Vagina (tissue), 2 donors: ENCODE results near the gene PLXNA1. TPM values are rescaled to one million over a fixed set of nuclear protein-coding genes. Genes with fewer than 3 reads are reported as not detected.

Experiments
- DNase-seq, 2 donors: peaks; one replicate each; pipeline ENCODE4 v3.0.0-alpha.2; 2017; ENCODE audit errors: extremely low spot score in 2 of 2
- H3K27ac ChIP-seq: fragments of 200-600 bp; sonication (generic); one replicate; pipeline ENCODE4 v1.5.1; 2019
- H3K27me3 ChIP-seq: fragments of 200-600 bp; sonication (generic); one replicate; pipeline ENCODE4 v1.5.1; 2019
- H3K36me3 ChIP-seq, 2 donors: fragments of 200-600 bp; sonication (generic); one replicate each; pipeline ENCODE4 v1.5.1; 2017 to 2019
- H3K4me1 ChIP-seq: fragments of 200-600 bp; sonication (generic); one replicate; pipeline ENCODE4 v1.5.1; 2019
- H3K4me3 ChIP-seq, 2 donors: fragments of 200-600 bp; sonication (generic); 1 replicate in 1 of 2; 2 replicates in 1 of 2; pipeline ENCODE4 v1.5.1; 2016 to 2019
- H3K9me3 ChIP-seq: fragments of 200-600 bp; sonication (generic); one replicate; pipeline ENCODE4 v1.5.1; 2019
- POLR2A ChIP-seq, 2 donors: fragments of 450-650 bp; IDR thresholded peaks; one replicate each; pipeline ENCODE4 v1.6.1; 2017; ENCODE audit warnings: antibody characterized with exemption in 2 of 2, mild to moderate bottlenecking in 2 of 2, moderate library complexity in 2 of 2
- POLR2AphosphoS5 ChIP-seq, 2 donors: sonication (generic); formaldehyde crosslinking; IDR thresholded peaks; one replicate each; pipeline ENCODE4 v1.9.0; 2017; ENCODE audit warnings: antibody characterized with exemption in 2 of 2, mild to moderate bottlenecking in 2 of 2, low read depth in 1 of 2; ENCODE audit not compliant: insufficient read depth in 1 of 2
- intact Hi-C: fragments of 100-400 bp; cut with DNase I; formaldehyde crosslinking; loops from one replicate; pipeline ENCODE4 v1.15.1; 2023
- total RNA-seq: library from RNA; depleted of rRNA; stranded (reverse); fragments of >200 nt; gene quantifications from one replicate; pipeline ENCODE4 v1.2.3, GENCODE V29; 2016
- TF ChIP-seq, protein P1 (sequence below), 3 experiments: fragments of 450-650 bp in 2 of 3; fragments of 200-600 bp in 1 of 3; sonication (generic) in 1 of 3; IDR thresholded peaks; one replicate each; pipeline ENCODE4 v1.5.1; 2017 to 2019; ENCODE audit warnings: antibody characterized with exemption in 3 of 3, mild to moderate bottlenecking in 2 of 3, moderate library complexity in 2 of 3

The PLXNA1 gene
- total RNA-seq = 31.4 TPM

DNA sequence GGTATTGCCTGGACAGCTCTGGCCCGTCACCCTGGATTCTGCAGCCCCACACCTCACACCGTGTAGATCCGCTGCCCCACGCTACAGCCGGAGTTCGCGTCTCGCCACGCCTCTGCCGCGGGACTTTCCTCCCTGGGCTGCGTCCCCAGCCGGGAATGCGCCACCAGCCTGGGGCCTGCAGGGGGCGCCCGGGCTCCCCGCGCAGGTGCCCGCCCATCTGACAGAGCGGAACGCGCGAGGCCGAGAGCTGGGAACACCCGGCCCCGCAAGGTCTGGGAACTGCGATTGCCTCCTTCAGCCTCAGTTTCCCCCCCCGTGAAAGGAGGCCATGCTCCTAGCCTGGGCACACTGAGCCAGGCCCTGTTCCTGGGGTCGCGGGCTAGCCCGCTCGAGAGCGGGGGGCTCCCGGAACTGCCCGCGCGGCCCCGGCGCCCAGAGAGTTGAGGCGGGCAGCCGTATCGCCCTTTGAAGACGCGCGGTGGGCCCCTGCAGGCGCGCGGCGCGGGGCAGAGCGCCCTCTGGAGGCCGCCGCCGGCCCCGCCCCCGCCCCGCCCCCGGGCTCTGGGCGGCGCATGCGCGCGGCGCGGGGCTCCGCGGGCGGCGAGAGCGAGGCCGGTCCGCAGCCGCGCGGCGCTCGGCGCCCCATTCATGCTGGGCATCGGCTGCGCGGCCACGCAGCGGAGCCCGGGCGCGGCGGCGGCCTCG, at the start of gene PLXNA1:
PLXNA1 (plus strand) TSS at position 645 of the 705 bp plus-strand sequence. CDS start 5,479 bp downstream, outside the sequence.
- no peak for DNase-seq

DNA sequence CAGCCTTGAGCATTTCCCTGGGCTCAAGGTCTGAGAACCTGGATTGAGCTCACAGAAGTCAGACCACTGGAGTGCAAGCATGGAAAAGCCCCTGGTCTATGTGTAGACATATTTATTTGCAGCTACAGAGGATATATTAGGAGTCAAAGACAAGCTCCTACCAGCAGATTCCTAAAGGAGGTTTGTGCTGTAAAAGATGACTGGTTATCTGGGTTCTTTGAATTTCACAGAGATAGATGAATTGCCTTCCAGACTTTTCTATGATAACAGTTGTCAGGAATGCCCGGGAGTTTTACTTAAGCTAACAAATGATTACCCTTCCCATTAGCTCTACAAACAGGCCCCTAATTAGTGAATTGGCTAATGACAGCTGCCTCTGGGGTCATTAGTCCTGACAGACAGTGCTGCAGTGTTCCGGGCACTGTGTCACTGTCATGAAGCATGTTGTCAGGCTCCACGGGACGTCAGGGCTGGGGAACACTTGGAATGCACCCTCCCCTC, 48.8 kb upstream of the PLXNA1 start:
- no peaks in the 10 kb centered on the region for H3K27me3 ChIP-seq
- TF ChIP-seq POLR2A (IDR thresholded peaks at IDR 0.05) = no peak
- no peak for TF ChIP-seq POLR2AphosphoS5 (IDR thresholded peaks at IDR 0.05; ENCODE audit: insufficient read depth in 1 of 2, low read depth in 1 of 2)
- TF ChIP-seq, protein P1, sequence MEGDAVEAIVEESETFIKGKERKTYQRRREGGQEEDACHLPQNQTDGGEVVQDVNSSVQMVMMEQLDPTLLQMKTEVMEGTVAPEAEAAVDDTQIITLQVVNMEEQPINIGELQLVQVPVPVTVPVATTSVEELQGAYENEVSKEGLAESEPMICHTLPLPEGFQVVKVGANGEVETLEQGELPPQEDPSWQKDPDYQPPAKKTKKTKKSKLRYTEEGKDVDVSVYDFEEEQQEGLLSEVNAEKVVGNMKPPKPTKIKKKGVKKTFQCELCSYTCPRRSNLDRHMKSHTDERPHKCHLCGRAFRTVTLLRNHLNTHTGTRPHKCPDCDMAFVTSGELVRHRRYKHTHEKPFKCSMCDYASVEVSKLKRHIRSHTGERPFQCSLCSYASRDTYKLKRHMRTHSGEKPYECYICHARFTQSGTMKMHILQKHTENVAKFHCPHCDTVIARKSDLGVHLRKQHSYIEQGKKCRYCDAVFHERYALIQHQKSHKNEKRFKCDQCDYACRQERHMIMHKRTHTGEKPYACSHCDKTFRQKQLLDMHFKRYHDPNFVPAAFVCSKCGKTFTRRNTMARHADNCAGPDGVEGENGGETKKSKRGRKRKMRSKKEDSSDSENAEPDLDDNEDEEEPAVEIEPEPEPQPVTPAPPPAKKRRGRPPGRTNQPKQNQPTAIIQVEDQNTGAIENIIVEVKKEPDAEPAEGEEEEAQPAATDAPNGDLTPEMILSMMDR (IDR thresholded peaks at IDR 0.05) = no peak
- H3K27ac ChIP-seq = no peak overlapping the region
- intact Hi-C loops = no loop called here
- no peaks in the 10 kb centered on the region for H3K36me3 ChIP-seq
- H3K4me3 ChIP-seq = no peak overlapping the region
- no peak for DNase-seq
- H3K4me1 ChIP-seq = peaks cover 39% of the 10 kb centered on the region
- H3K9me3 ChIP-seq = no peaks in the 10 kb centered on the region

More for the DNA sequence above, at the start of gene PLXNA1:
- intact Hi-C loops = loop anchor here (5.0 to 10.0 kb wide), 3 partner anchors 230 to 562 kb away; partner anchors contain the start of gene CHCHD6
- Histone ChIP-seq H3K27me3 (no peaks in the 10 kb centered on the region), H3K4me1 (peaks cover 49% of the 10 kb centered on the region), H3K27ac (peak within 1 kb of the TSS; percentile 87), H3K9me3 (no peaks in the 10 kb centered on the region), H3K36me3 (no peaks in the 10 kb centered on the region), H3K4me3 (peak within 1 kb of the TSS; percentile 74 to 82)
- TF ChIP-seq POLR2A (IDR thresholded peaks at IDR 0.05) (no peak), POLR2AphosphoS5 (IDR thresholded peaks at IDR 0.05; ENCODE audit: insufficient read depth in 1 of 2, low read depth in 1 of 2) (peak in 1 of 2 donors; percentile 67)
- TF ChIP-seq, protein P1 (IDR thresholded peaks at IDR 0.05) = peak; percentile 43 to 90 (median 81)

DNA sequence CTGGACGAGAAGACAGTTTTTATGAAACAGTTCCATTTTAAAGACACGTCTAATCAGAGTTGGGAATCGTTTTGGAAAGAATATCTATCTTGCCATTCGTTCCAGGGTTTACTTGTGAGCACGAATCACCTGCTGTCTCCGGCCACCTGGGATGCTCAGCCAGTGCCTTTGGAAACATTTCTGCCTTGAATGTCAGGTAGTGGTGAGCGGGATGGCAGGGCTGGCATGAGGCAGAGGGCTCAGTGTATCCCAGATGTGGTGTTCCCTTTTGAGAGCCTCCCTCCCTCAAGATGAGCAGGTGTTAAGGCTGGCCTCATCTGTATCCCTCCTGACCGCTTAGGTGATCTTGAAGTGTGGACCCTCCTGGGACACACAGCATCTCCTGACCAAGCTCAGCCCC, 47.9 kb upstream of the PLXNA1 start:
- Histone ChIP-seq H3K4me1 (peaks cover 44% of the 10 kb centered on the region), H3K36me3 (no peaks in the 10 kb centered on the region), H3K9me3 (no peaks in the 10 kb centered on the region), H3K27ac (no peak overlapping the region), H3K27me3 (no peaks in the 10 kb centered on the region), H3K4me3 (no peak overlapping the region)
- TF ChIP-seq POLR2AphosphoS5 (IDR thresholded peaks at IDR 0.05; ENCODE audit: insufficient read depth in 1 of 2, low read depth in 1 of 2) (no peak), POLR2A (IDR thresholded peaks at IDR 0.05) (no peak)
- TF ChIP-seq, protein P1 (IDR thresholded peaks at IDR 0.05) = no peak
- DNase-seq = no peak
- intact Hi-C loops = no loop called here

DNA sequence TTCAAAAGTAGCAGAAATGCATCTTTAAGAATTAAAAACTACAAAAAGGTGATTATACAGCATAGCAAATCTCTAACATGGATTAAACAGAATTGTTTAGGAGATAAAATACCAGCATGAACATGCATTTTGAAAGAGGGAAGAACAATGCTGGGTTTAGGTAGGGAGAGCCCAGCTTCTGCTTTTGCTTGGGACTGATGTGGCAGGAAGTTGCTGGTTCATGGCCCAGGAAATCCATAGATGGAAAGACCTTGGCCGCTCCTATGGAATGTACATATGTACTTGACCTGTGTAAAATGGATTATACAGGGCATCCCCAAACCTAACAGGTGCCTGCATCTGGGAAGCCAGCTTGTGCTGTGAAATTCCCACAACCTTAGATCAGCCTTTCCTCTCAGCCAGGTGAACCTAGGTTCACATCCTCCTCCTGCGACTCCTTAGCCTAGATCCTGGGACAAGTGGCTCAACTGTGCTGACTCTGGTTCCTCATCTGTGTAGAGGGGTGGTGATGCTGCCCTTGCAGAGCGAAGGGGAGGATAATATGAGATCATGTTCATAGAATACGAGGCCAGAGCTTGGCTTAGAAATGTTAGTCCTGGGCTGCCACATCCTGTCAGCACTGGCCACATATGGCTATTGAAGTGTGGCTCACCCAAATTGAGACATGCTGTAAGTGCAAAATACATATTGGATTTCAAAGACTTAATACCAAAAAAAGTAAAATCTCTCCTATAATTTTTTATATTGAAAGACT, 47.0 kb upstream of the PLXNA1 start:
- Histone ChIP-seq H3K4me1 (peaks cover 40% of the 10 kb centered on the region), H3K27me3 (no peaks in the 10 kb centered on the region), H3K4me3 (no peak overlapping the region), H3K9me3 (no peaks in the 10 kb centered on the region), H3K27ac (no peak overlapping the region), H3K36me3 (no peaks in the 10 kb centered on the region)
- TF ChIP-seq POLR2AphosphoS5 (IDR thresholded peaks at IDR 0.05; ENCODE audit: insufficient read depth in 1 of 2, low read depth in 1 of 2) (no peak), POLR2A (IDR thresholded peaks at IDR 0.05) (no peak)
- TF ChIP-seq, protein P1 (IDR thresholded peaks at IDR 0.05) = no peak
- DNase-seq = no peak
- intact Hi-C loops = no loop called here
